Neural crest cell (in vitro differentiated cells): Measurements from ENCODE around the gene DSP. TPM values are rescaled to one million over a fixed set of nuclear protein-coding genes. Genes with fewer than 3 reads are reported as not detected.

ENCODE experiments used
- DNase-seq: peaks from one replicate; pipeline ENCODE4 v3.0.0; 2021; ENCODE audit warnings: low read depth, mixed read lengths, low spot score
- H3K27ac Mint-ChIP-seq: one replicate; pipeline ENCODE4 v1.8.0; 2021; ENCODE audit warnings: mild to moderate bottlenecking, mixed read lengths; ENCODE audit not compliant: unreplicated experiment
- H3K27me3 Mint-ChIP-seq: 2 replicates; pipeline ENCODE4 v1.8.0; 2021; ENCODE audit warnings: low read depth, mild to moderate bottlenecking, mixed read lengths
- H3K36me3 Mint-ChIP-seq: 2 replicates; pipeline ENCODE4 v1.8.0; 2021; ENCODE audit warnings: low read depth, mild to moderate bottlenecking, mixed read lengths
- H3K4me1 Mint-ChIP-seq: 2 replicates; pipeline ENCODE4 v1.8.0; 2021; ENCODE audit warnings: mixed read lengths
- H3K4me3 Mint-ChIP-seq: one replicate; pipeline ENCODE4 v1.8.0; 2021; ENCODE audit warnings: mild to moderate bottlenecking, mixed read lengths
- H3K9me3 Mint-ChIP-seq: 2 replicates; pipeline ENCODE4 v1.8.0; 2021; ENCODE audit warnings: mixed read lengths
- CTCF ChIP-seq: fragments of 200-600 bp; sonication (generic); conservative IDR thresholded peaks from 2 replicates; pipeline ENCODE4 v1.5.0; 2021; ENCODE audit warnings: antibody characterized with exemption, mild to moderate bottlenecking
- total RNA-seq: library from RNA; stranded (reverse); gene quantifications from 2 replicates; pipeline ENCODE4 v1.2.1, GENCODE V29; 2021

DSP gene
- total RNA-seq, 1 donor from 2014 or later = 9.5 TPM

- DNase-seq = no peak
- H3K4me1 Mint-ChIP-seq = peaks cover 40% of the 10 kb centered on the region
- no peaks in the 10 kb centered on the region for H3K27me3 Mint-ChIP-seq
- peaks cover 9% of the 10 kb centered on the region for H3K36me3 Mint-ChIP-seq
- H3K4me3 Mint-ChIP-seq = peak overlapping the region; percentile 21
- H3K9me3 Mint-ChIP-seq = no peaks in the 10 kb centered on the region
- no peak overlapping the region for H3K27ac Mint-ChIP-seq
- TF ChIP-seq CTCF = no peak
Measured at GRCh38 chr6:7588506-7588905, 47.0 kb downstream of the DSP start.

- DNase-seq = no peak
- H3K4me3 Mint-ChIP-seq = peak overlapping the region; percentile 100
- no peaks in the 10 kb centered on the region for H3K9me3 Mint-ChIP-seq
- no peak for TF ChIP-seq CTCF
- H3K27ac Mint-ChIP-seq = no peak overlapping the region
- no peaks in the 10 kb centered on the region for H3K27me3 Mint-ChIP-seq
- peaks cover 9% of the 10 kb centered on the region for H3K36me3 Mint-ChIP-seq
- peaks cover 40% of the 10 kb centered on the region for H3K4me1 Mint-ChIP-seq
Measured at GRCh38 chr6:7589221-7589620, 47.8 kb downstream of the DSP start.

GRCh38 chr6:7589949-7590917, 48.8 kb downstream of the DSP start, which contains the start of gene SNRNP48:
Gene SNRNP48 (plus strand): TSS chr6:7590198. CDS start chr6:7590258, 60 bp downstream.
- peaks cover 40% of the 10 kb centered on the region for H3K4me1 Mint-ChIP-seq
- H3K4me3 Mint-ChIP-seq = peak within 1 kb of the TSS; percentile 100
- no peaks in the 10 kb centered on the region for H3K27me3 Mint-ChIP-seq
- no peaks in the 10 kb centered on the region for H3K9me3 Mint-ChIP-seq
- H3K36me3 Mint-ChIP-seq = peaks cover 9% of the 10 kb centered on the region
- peak; percentile 92 for DNase-seq
- no peak for TF ChIP-seq CTCF
- H3K27ac Mint-ChIP-seq = peak within 1 kb of the TSS; percentile 98

GRCh38 chr6:7590918-7591302, 49.4 kb downstream of the DSP start:
- no peak for DNase-seq
- no peak for TF ChIP-seq CTCF
- Mint-ChIP-seq H3K27ac (peak overlapping the region; percentile 92), H3K27me3 (no peaks in the 10 kb centered on the region), H3K4me1 (peaks cover 40% of the 10 kb centered on the region), H3K36me3 (peaks cover 11% of the 10 kb centered on the region), H3K9me3 (no peaks in the 10 kb centered on the region), H3K4me3 (peak overlapping the region; percentile 100)

GRCh38 chr6:7591770-7592169, 50.3 kb downstream of the DSP start:
- TF ChIP-seq CTCF = no peak
- no peak for DNase-seq
- no peaks in the 10 kb centered on the region for H3K9me3 Mint-ChIP-seq
- peaks cover 40% of the 10 kb centered on the region for H3K4me1 Mint-ChIP-seq
- no peaks in the 10 kb centered on the region for H3K27me3 Mint-ChIP-seq
- H3K27ac Mint-ChIP-seq = no peak overlapping the region
- H3K36me3 Mint-ChIP-seq = peaks cover 12% of the 10 kb centered on the region
- peak overlapping the region; percentile 100 for H3K4me3 Mint-ChIP-seq
